Measurements from ENCODE around the gene STARD7. TPM values are rescaled to one million over a fixed set of nuclear protein-coding genes. Genes with fewer than 3 reads are reported as not detected.

Gene STARD7
- total and polyA plus RNA-seq, 10 of the 15 experiments (the other 5 are each of a cell fraction or from before 2014, with no cell fraction given), result 85.4 to 237 (median 153) TPM

- TF ChIP-seq SUPT20H (IDR thresholded peaks at IDR 0.05; ENCODE audit: borderline replicate concordance, control insufficient read depth, low read depth, low read length) (no peak), NKRF (conservative IDR thresholded peaks at IDR 0.05) (no peak; the same call in 1 of the 2 replicates), ZZZ3 (IDR thresholded peaks at IDR 0.05; ENCODE audit: control insufficient read depth, insufficient read length, low read depth) (no peak), ZNF687 (IDR thresholded peaks at IDR 0.05) (peak; percentile 37; the same call in 1 of the 2 replicates), POLR2AphosphoS5 (IDR thresholded peaks at IDR 0.05; ENCODE audit: low read length) (no peak), MAX (IDR thresholded peaks at IDR 0.05; ENCODE audit: low read depth, low read length) (no peak)
Observed at GRCh38 chr2:96233880-96234316, 25.3 kb upstream of the STARD7 start (continued).

All from GM12878 (cell line).